WI38 (cell line): ENCODE results near the gene SKOR1.

Experiments
- H3K4me3 ChIP-seq: 2 replicates; pipeline ENCODE4 v1.5.1; 2011; ENCODE audit warnings: low read depth, mild to moderate bottlenecking, control low read depth, low read length
- TF ChIP-seq, protein P1 (sequence below): IDR thresholded peaks from 2 replicates; pipeline ENCODE4 v1.5.1; 2012; ENCODE audit warnings: low read depth, mild to moderate bottlenecking, control low read depth, low read length

The SKOR1 gene

DNA sequence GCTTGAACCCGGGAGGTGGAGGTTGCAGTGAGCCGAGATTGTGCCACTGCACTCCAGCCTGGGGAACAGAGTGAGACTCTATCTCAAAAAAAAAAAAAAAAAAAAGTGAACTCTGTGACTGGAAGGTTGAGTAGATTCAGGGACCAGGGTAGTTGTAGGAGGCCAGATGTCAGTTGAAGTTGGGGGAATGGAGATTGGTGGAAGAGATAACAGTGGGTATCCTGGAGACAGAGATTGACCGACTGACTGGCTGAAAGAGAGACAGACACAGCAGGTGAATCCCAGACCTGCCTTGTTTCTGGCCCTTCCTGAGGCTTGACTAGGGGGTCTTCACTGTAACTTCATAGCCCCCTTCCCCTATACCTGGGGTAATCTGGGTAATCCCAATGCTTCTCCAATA is 36.7 kb downstream of the SKOR1 start:
- H3K4me3 ChIP-seq, result no peak overlapping the region
- TF ChIP-seq, protein P1, sequence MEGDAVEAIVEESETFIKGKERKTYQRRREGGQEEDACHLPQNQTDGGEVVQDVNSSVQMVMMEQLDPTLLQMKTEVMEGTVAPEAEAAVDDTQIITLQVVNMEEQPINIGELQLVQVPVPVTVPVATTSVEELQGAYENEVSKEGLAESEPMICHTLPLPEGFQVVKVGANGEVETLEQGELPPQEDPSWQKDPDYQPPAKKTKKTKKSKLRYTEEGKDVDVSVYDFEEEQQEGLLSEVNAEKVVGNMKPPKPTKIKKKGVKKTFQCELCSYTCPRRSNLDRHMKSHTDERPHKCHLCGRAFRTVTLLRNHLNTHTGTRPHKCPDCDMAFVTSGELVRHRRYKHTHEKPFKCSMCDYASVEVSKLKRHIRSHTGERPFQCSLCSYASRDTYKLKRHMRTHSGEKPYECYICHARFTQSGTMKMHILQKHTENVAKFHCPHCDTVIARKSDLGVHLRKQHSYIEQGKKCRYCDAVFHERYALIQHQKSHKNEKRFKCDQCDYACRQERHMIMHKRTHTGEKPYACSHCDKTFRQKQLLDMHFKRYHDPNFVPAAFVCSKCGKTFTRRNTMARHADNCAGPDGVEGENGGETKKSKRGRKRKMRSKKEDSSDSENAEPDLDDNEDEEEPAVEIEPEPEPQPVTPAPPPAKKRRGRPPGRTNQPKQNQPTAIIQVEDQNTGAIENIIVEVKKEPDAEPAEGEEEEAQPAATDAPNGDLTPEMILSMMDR, result no peak

DNA sequence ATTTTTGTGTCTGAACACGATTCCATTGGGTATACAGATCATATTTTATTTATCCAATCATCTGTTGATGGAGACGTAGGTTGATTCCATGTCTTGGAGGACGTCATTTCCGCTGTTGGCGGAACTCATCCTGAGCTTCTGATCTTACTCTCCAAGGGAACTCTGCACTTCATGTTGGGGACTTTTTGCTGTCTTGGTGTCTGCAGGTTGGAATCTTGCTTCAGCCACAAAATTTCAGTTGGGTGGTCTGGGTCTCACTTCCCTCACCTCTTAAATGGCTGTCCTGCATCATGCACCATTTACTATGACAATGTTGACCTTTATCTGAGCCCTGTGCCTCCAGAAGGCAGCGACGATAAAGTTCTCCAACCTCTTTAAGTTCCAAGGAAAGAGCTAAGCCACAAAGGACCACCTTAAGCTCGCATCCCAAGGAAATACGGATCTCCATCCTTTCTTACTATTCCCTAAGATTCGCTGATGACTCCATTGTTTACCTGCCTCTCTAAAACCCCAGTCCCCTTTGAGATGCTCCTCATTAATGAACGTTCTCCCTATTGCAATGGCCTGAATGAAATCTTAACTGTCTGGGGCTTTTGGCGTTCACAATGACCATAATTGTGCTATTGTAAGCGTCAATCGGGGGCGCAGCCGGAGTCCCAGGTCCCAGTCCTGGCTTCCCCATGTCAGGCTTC is 37.6 kb downstream of the SKOR1 start:
- no peak overlapping the region; the same call in 1 of the 2 replicates for H3K4me3 ChIP-seq
- TF ChIP-seq, protein P1, result no peak

DNA sequence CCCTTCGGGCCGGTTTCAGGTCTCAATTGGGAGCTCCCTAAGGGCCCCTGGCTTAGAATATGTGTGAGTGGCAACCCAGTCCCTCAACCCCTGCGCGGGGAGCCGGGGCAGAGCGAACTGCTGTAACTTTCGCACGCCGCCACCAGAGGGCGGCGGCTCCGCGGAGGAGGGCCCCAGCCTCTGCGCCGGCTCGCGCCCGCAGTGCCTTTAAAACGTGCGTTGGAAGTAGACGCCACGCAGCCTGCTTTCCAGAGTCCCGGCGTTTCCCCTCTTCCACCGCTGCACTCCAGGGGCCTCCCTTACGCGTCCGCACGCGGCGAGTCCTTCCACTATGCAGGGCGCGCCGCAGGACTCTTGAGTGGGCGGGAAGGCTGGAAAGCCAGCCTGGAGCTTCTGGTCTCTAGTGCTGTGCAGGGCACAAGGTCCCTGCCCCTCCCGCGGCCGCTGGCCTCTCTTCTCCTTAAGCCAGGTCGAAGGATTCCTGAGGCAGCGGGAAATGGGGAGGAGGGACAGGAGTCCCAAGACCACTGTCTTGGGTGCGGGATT is 38.2 kb downstream of the SKOR1 start:
- TF ChIP-seq, protein P1, result peak; percentile 82
- H3K4me3 ChIP-seq, result peak overlapping the region; percentile 46

DNA sequence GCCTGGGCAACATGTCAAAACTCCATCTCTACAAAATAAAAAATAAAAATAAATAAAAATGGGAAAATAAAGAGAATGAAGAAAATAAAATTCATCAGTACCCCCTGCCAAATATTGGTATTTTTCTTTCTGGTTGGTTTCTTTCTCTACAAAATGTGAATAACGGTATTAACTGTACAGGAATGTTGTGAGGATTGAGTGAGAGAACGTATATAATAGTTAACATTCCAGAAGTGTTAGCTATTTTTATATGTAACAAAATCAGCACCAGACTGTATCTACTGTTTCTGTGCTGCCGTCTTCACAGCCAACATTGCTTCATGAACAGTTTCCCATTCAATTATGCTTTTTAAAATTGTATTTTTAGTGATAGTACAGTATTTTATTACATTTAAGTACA is 40.0 kb downstream of the SKOR1 start:
- TF ChIP-seq, protein P1, result no peak
- H3K4me3 ChIP-seq, result no peak overlapping the region

DNA sequence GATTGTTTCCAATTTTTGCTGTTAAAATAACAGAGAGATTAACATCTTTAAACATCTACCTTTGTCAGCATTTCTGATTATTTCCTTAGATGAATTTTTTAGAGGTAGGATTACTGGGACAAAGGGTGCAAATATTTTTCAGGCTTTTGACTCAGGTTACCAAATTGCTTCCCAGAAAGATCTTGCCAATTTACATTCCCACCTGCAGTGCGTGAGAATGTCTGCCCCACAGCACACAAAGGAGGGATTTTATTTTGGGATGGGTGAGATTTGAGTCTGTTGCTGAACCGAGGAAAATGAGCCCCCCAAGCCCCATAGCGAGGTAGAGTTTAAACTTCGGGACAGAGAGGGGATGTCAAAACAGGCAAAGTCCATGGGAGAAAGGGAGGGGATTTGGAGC is 40.5 kb downstream of the SKOR1 start:
- TF ChIP-seq, protein P1, result no peak

DNA sequence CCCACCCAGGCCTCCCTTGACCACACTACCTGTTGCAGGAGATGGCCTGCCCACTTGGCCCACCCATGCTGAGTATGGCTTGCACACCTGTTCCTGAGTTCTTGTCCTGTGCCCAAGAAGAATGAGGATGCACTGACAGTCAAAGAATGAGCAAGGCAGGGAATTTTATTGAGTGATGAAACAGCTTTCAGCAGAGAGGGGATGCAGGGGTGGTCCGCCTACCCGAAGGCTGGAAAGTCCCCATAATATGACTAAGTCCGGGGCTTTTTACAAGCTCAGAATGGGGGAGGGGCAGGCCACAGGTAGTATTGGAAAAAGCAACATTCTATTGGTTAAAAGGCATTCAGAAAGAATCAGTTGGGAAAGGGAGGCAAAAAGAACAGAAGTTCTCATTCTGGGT is 44.4 kb downstream of the SKOR1 start:
- TF ChIP-seq, protein P1, result no peak
- H3K4me3 ChIP-seq, result no peak overlapping the region

More for the DNA sequence above, 40.5 kb downstream of the SKOR1 start:
- no peak overlapping the region for H3K4me3 ChIP-seq

DNA sequence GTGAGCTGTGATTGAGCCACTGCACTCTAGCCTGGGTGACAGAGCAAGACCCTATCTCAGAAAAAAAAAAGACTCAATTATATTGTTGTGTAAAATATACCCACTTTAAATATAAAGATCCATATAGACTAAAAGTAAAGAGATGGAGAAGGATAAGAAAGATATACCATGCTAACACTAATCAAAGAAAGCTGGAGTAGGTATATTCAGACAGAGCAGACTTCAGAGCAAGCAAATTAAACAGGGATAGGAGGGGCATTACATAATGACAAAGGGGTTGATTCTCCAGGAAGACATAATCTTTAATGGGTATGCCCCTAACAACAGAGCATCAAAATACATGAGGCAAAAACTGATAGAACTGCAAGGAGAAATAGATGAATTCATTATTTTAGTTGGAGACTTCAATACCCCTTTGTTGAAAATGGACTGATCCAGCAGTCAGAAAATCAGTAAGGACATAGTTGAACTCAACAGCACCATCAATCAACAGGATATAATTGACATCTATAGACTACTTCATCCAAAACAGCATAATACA is 45.6 kb downstream of the SKOR1 start:
- TF ChIP-seq, protein P1, result no peak
- H3K4me3 ChIP-seq, result no peak overlapping the region
